Keratinocyte (primary cell): ENCODE data around the gene PCDHGA4.

ENCODE experiments used
- CTCF ChIP-seq, 3 experiments: IDR thresholded peaks in 1 of 3; conservative IDR thresholded peaks in 1 of 3; optimal IDR thresholded peaks in 1 of 3; 2 replicates in 2 of 3; 3 replicates in 1 of 3; pipeline versions ENCODE3 to v1.5.1; 2011; ENCODE audit warnings: low read length in 3 of 3, mild to moderate bottlenecking in 3 of 3, moderate library complexity in 2 of 3, control low read depth in 1 of 3, inconsistent platforms in 1 of 3; ENCODE audit not compliant: insufficient read depth in 2 of 3; ENCODE audit errors: extremely low read depth in 1 of 3
- EZH2 ChIP-seq: IDR thresholded peaks from one replicate; pipeline ENCODE4 v1.6.1; 2012; ENCODE audit warnings: inconsistent platforms, mild to moderate bottlenecking, low read length, moderate library complexity

DNA sequence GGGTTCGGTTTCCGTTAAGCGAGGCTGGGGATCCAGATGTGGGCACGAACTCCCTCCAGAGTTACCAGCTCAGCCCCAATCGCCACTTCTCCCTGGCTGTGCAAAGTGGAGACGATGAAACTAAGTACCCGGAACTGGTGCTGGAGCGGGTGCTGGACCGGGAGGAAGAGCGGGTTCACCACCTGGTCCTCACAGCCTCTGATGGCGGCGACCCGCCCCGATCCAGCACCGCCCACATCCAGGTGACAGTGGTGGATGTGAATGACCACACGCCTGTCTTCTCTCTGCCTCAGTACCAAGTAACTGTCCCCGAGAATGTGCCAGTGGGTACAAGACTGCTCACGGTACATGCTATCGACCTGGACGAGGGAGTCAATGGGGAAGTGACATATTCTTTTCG lies 28.5 kb downstream of the PCDHGA4 start:
- TF ChIP-seq CTCF (optimal IDR thresholded peaks at IDR 0.05 in 1 of 3, IDR thresholded peaks at IDR 0.05 in 1 of 3, conservative IDR thresholded peaks at IDR 0.05 in 1 of 3; ENCODE audit: extremely low read depth in 1 of 3, insufficient read depth in 2 of 3, low read length in 3 of 3), result no peak
- TF ChIP-seq EZH2, result no peak
